BE2C (cell line): ENCODE results near the gene PGP.

Experiments used
- DNase-seq: peaks from one replicate; pipeline ENCODE4 v3.0.0-alpha.2; 2020
- H3K27me3 ChIP-seq: fragments of 250-450 bp; sonication (Bioruptor Pico); 2 replicates; pipeline ENCODE4 v1.5.1; 2020; ENCODE audit warnings: mild to moderate bottlenecking
- H3K36me3 ChIP-seq: fragments of 250-450 bp; sonication (Bioruptor Pico); 2 replicates; pipeline ENCODE4 v1.5.1; 2020; ENCODE audit warnings: mild to moderate bottlenecking
- H3K4me1 ChIP-seq: fragments of 250-450 bp; sonication (Bioruptor Pico); 2 replicates; pipeline ENCODE4 v1.5.1; 2020
- H3K4me3 ChIP-seq: 2 replicates; pipeline ENCODE4 v1.5.1; 2011; ENCODE audit warnings: low read depth, low read length
- H3K9me3 ChIP-seq: fragments of 250-450 bp; sonication (Bioruptor Pico); 2 replicates; pipeline ENCODE4 v1.5.1; 2020
- TF ChIP-seq, protein P1 (sequence below): IDR thresholded peaks from 2 replicates; pipeline ENCODE4 v1.5.1; 2012; ENCODE audit warnings: mild to moderate bottlenecking, low read depth, low read length

The PGP gene

DNA sequence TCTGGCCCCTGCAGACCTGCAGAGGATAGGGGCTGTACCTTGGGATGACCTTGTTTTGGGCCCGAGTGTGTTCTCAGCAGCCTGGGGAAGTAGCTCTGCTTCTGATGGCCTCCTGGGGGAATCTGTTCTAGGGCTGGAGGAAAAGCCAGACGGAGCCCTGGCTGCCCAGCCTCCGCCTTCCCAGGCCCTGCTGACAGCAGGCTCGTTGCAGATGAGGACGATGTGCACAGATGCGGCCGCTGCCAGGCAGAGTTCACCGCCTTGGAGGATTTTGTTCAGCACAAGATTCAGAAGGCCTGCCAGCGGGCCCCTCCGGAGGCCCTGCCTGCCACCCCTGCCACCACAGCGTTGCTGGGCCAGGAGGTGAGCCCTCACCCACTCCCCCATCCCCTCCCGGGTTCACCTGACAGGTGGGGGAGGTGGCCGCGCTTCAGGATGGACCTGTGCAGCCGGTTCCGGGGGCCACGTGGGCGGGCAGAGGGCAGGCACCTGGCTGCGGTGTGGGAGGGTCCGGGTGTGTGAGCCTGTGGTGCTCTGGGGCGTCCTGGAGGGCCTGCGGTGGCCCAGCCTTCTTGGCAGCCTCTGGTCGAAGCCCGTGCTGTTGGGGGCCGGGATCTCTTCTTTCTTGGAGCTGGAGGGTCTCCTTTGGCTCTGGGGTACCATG is 13.7 kb upstream of the PGP start:
- H3K27me3 ChIP-seq: no peaks in the 10 kb centered on the region
- TF ChIP-seq, protein P1, sequence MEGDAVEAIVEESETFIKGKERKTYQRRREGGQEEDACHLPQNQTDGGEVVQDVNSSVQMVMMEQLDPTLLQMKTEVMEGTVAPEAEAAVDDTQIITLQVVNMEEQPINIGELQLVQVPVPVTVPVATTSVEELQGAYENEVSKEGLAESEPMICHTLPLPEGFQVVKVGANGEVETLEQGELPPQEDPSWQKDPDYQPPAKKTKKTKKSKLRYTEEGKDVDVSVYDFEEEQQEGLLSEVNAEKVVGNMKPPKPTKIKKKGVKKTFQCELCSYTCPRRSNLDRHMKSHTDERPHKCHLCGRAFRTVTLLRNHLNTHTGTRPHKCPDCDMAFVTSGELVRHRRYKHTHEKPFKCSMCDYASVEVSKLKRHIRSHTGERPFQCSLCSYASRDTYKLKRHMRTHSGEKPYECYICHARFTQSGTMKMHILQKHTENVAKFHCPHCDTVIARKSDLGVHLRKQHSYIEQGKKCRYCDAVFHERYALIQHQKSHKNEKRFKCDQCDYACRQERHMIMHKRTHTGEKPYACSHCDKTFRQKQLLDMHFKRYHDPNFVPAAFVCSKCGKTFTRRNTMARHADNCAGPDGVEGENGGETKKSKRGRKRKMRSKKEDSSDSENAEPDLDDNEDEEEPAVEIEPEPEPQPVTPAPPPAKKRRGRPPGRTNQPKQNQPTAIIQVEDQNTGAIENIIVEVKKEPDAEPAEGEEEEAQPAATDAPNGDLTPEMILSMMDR: no peak
- H3K36me3 ChIP-seq: peaks cover 51% of the 10 kb centered on the region
- no peaks in the 10 kb centered on the region for H3K4me1 ChIP-seq
- DNase-seq: no peak
- H3K9me3 ChIP-seq: no peaks in the 10 kb centered on the region
- H3K4me3 ChIP-seq: no peak overlapping the region

DNA sequence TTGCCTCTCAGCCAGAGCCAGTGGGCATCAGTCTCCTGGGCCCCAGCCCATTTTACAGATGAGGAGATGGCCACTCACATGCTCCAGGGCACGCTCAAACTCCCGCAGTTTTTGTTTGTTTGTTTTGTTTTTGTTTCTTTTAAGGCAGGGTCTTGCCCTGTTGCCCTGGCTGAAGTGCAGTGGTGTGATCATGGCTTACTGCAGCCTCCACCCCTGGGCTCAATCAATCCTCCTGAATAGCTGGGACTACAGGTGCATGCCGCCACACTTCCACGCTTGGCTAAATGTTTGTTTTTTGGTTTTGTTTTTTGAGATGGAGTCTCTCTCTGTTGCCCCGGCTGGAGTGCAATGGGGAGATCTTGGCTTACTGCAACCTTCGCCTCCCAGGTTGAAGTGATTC is 12.3 kb upstream of the PGP start:
- TF ChIP-seq, protein P1: no peak
- Histone ChIP-seq H3K36me3 (peaks cover 37% of the 10 kb centered on the region), H3K9me3 (no peaks in the 10 kb centered on the region), H3K27me3 (no peaks in the 10 kb centered on the region), H3K4me3 (no peak overlapping the region), H3K4me1 (no peaks in the 10 kb centered on the region)
- DNase-seq: no peak

DNA sequence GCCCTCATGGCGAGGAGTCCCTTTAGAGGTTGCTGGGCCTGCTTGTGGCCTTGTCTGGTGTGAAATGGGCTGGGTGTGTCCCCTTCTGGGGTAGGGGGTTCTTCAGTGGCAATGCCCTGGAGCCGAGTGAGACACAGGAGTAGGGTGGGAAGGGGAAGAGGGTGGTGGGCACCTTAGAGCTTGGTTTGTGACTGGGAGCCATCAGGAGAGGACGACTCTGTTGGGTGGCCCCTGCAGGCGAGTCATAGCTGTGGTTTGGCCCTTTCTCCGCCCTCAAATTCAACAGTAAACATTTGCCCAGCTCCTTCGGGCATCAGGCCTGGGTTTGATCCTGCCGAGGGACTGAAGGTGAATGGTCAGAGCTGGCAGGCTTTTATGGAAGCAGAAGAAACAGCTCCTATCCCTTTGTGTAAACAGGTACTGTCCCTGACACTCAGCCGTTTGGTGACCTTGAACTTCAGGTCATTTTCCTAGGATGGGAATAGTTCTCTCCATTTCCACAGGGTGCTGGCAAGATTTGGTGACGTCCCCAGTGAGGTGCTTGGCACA is 11.7 kb upstream of the PGP start:
- no peak for DNase-seq
- H3K36me3 ChIP-seq: peaks cover 31% of the 10 kb centered on the region
- TF ChIP-seq, protein P1: no peak
- no peaks in the 10 kb centered on the region for H3K4me1 ChIP-seq
- no peak overlapping the region for H3K4me3 ChIP-seq
- H3K27me3 ChIP-seq: no peaks in the 10 kb centered on the region
- H3K9me3 ChIP-seq: no peaks in the 10 kb centered on the region

DNA sequence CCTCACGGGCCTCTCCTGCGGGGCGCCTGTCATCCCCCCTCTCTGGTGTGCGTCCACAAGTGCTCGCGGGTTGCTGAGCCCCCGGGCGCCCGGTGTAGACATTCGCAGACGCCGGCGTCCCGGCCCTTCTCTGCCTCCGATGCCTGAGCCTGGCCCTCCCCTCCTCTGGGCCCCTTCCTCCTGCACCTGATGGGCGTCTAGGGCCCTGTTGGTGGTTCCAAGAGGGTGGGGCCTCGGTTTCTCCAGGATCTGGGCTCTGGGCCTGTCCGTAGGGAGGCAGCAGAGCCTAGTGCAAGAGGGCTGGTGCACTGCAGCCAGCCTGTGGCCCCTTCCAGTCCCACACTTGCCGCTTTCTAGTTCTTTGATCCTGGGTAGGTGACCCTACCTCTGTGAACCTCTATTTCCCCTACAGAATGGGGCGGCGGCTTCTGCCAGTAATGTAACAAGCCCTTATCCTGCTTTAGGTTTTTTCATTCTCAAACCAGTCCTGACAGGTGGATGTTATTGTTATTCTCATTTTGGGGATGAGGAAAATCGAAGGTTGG is 9.4 kb upstream of the PGP start:
- Histone ChIP-seq H3K9me3 (no peaks in the 10 kb centered on the region), H3K4me1 (no peaks in the 10 kb centered on the region), H3K27me3 (no peaks in the 10 kb centered on the region), H3K36me3 (peaks cover 11% of the 10 kb centered on the region), H3K4me3 (peak overlapping the region; percentile 91)
- TF ChIP-seq, protein P1: peak; percentile 32; the same call in 1 of the 2 replicates
- DNase-seq: peak; percentile 59

DNA sequence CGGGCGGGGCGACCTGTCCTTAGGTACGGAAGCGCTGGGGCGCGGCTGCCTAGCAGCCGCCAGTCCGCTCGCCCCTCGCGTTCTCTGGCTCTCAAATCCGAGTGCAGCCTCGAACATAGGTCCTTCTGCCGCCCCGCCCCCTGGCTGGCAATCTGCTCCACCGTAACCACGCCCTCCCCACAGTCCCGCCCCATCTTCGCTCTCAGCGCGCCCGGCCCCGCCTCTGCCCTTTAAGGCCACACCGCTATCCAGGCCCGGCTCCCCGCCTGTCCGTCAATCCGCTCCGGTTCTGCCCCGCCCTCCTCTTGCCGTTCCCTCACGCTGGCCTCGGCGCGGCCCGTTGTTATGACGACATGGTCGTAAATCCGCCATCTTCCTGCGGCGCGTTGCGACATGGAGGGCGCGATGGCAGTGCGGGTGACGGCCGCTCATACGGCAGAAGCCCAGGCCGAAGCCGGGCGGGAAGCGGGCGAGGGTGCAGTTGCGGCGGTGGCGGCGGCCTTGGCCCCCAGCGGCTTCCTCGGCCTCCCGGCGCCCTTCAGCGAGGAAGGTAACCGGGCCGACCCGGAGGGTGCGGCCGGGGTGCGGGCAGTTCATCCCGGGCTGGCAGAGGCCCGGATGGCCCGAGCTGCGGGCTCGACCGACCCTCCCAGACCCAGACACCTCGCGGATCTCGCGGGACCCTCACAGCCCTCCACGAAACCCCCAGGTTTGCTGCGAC is 8.7 kb upstream of the PGP start, which contains the start of gene E4F1:
TSS of gene E4F1 (plus strand) at position 371 of the 721 bp plus-strand sequence. CDS start at position 394, 23 bp downstream.
- DNase-seq: peak; percentile 100
- H3K36me3 ChIP-seq: peaks cover 5% of the 10 kb centered on the region
- H3K4me1 ChIP-seq: no peaks in the 10 kb centered on the region
- peak within 1 kb of the TSS; percentile 91 for H3K4me3 ChIP-seq
- no peaks in the 10 kb centered on the region for H3K9me3 ChIP-seq
- H3K27me3 ChIP-seq: no peaks in the 10 kb centered on the region
- TF ChIP-seq, protein P1: no peak
